Measurements from ENCODE around the gene PTPN6. TPM values are rescaled to one million over a fixed set of nuclear protein-coding genes. Genes with fewer than 3 reads are reported as not detected.

PTPN6 gene
- total RNA-seq, 1 donor from 2014 or later, result 7.0 TPM

DNA sequence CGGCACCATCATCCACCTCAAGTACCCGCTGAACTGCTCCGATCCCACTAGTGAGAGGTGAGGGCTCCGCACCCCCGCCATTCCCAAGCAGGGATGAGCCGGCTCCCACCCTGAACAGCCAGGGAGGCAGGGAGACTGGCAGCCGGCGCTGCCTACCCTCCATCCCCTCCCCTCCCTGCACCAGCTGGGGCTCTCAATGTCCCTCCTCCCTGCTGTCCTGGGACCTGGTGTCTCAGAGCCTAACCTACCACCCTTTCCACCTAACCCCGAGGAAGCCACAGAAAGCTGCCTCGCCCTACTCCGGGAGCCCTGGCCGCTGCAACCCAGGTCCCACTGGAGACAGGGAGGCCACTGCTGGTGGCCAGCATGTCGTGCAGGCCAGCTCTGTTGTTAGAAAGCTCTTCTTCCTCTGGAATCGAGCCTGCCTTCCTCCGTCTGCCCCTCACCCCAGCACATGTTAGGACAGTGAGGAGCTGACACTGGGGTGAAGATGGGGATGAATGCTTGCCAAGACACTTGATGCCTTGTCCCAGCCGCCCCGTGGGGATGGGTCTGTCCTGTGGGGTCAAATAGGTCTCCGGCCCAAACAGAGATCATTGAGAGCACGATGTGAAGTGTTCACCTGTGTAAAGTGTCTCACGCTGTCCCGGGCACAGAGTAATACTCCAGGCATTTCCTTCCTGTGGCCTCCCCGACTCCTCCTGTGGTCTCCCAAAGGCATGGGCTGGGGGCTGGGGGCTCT is 1.1 kb downstream of the PTPN6 start:
- intact Hi-C loops (cut with DNase I), result no loop called here
- peak; percentile 72 for DNase-seq (ENCODE audit: low spot score)

- no peak for DNase-seq (ENCODE audit: low spot score)
- intact Hi-C loops (cut with DNase I), result no loop called here
Measured at GRCh38 chr12:6952863-6953441, 1.8 kb downstream of the PTPN6 start.

- peak; percentile 92 for DNase-seq (ENCODE audit: low spot score)
- intact Hi-C loops (cut with DNase I), result no loop called here
Measured at GRCh38 chr12:6953442-6954315, 2.5 kb downstream of the PTPN6 start.

DNA sequence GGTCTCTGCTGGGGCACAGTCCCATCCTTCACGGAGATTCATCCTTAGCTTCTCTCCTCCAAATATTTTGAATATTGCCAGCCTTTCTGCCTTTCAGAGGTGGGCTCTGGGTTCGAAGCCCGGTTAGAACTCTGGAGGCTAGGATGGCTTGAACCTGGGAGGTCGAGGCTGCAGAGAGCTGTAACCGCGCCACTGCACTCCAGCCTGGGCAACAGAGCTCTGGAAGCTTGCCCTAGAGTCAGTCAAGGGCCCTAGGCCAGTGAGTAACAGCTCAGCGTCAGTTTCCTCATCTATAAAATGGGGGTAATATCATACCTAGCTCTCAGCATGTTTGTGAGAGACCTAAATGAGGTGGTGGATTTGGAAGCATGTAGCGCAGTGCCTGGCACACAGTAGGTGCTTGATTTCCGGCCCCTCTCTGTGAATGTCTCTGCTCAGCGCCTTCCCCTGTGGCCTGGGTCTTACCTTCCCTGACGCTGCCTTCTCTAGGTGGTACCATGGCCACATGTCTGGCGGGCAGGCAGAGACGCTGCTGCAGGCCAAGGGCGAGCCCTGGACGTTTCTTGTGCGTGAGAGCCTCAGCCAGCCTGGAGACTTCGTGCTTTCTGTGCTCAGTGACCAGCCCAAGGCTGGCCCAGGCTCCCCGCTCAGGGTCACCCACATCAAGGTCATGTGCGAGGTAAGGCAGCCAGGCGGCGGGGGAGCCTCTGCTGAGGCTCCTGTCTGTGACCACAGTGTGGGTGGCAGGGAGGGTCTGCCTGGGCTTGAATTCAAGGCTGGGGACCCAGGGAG is 3.4 kb downstream of the PTPN6 start:
- peak; percentile 70 for DNase-seq (ENCODE audit: low spot score)
- intact Hi-C loops (cut with DNase I), result no loop called here

- intact Hi-C loops (cut with DNase I), result no loop called here
- DNase-seq (ENCODE audit: low spot score), result peak; percentile 63
Measured at GRCh38 chr12:6955108-6956020, 4.2 kb downstream of the PTPN6 start.

DNA sequence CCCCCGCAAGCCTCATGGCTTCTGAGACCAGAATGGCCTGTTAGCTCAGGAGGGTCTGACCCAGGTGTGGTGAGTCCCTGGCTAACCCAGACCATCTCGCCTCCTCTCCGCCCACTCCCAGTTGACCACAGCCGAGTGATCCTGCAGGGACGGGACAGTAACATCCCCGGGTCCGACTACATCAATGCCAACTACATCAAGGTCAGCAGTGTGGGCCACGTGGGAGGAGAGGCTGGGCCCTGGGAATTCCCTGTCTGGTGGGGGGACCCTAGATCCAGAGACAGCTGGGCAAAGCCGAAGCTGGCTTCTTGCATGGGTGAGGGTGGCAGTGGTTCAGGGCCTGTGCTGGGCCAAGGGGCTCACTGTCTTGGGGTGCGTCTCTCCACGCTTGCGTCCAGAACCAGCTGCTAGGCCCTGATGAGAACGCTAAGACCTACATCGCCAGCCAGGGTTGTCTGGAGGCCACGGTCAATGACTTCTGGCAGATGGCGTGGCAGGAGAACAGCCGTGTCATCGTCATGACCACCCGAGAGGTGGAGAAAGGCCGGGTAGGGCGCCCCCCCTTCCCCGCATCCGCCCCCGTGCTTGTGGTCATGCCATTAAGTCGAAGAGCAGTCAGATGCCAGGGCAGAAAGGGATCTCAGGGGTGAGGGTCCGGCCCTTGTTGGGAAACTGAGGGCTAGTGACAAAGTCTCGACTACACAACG is 5.0 kb downstream of the PTPN6 start:
- DNase-seq (ENCODE audit: low spot score), result peak; percentile 75
- intact Hi-C loops (cut with DNase I), result no loop called here

DNA sequence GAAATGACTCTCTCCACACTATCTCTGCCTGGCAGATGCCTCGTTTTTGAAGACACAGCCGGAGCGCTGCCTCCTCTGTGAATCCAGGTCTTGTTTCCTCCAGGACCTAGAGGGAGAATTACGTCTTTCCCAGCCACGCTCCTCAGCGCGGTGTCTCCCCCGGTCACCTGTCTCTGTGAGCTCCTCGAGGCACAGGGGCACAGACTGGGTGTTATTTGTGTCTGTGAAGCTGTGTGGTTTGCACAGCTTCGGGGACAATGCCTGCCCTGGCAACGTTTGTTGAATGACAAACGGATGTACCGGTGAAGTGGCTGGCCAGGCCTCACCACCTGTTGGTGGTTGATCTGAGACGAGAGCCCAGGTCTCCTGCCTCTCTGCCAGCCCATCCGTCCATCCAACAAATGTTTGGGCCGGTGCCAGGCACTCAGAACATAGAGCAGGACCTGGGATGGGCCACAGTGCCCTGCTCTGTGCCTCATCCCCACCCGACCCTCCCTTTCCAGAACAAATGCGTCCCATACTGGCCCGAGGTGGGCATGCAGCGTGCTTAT is 6.1 kb downstream of the PTPN6 start:
- peak; percentile 71 for DNase-seq (ENCODE audit: low spot score)
- intact Hi-C loops (cut with DNase I), result no loop called here

GRCh38 chr12:6957741-6958608 is 6.8 kb downstream of the PTPN6 start:
- no peak for DNase-seq (ENCODE audit: low spot score)
- intact Hi-C loops (cut with DNase I), result no loop called here

DNA sequence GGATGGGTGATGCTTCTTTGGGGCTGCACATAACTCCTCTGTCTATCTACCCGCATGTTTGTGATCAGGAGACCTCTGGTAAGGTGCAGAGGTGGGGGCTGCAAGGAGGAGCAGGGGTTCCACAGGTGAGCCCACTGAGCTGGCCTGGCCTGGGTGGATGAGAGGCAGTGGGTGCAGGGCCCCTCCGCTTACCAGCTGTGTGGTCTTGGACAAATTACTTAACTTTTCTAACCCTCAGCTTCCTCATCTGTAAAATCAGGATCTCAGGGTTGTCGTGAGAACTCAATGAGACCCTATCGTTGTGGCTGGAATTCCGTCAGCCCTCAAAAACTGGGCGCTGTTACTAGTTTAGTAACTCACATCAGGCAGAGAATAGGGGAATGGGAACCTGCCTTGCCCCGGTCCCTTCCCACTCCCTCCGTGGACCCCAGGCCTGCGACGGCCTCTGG is 7.5 kb downstream of the PTPN6 start:
- DNase-seq (ENCODE audit: low spot score), result no peak
- intact Hi-C loops (cut with DNase I), result no loop called here

GRCh38 chr12:6959058-6959804 is 8.1 kb downstream of the PTPN6 start:
- intact Hi-C loops (cut with DNase I), result no loop called here
- no peak for DNase-seq (ENCODE audit: low spot score)

GRCh38 chr12:6959805-6960592 is 8.8 kb downstream of the PTPN6 start:
- intact Hi-C loops (cut with DNase I), result no loop called here
- no peak for DNase-seq (ENCODE audit: low spot score)

DNA sequence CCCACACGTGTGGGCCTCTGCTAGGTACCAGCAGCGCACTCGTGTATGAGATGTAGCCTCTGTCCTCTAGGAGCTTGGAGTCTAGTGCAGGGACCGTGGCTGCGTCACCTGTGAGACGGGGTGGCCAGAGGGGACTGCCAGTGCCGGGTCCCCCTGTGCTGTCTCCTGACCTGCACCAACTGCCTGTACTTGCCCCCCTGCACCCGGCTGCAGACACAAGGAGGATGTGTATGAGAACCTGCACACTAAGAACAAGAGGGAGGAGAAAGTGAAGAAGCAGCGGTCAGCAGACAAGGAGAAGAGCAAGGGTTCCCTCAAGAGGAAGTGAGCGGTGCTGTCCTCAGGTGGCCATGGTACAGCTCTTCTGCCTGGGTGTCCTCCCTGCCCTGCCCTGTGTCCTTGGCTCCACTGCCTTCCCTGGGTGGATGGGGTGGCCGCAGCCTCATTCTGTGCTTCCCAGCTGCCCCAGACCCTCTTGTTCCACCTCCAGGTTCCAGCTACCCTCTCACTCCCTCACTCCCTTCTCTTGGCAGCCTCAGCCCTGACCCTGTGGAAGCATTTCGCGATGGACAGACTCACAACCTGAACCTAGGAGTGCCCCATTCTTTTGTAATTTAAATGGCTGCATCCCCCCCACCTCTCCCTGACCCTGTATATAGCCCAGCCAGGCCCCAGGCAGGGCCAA is 9.6 kb downstream of the PTPN6 start:
- intact Hi-C loops (cut with DNase I), result no loop called here
- DNase-seq (ENCODE audit: low spot score), result no peak

DNA sequence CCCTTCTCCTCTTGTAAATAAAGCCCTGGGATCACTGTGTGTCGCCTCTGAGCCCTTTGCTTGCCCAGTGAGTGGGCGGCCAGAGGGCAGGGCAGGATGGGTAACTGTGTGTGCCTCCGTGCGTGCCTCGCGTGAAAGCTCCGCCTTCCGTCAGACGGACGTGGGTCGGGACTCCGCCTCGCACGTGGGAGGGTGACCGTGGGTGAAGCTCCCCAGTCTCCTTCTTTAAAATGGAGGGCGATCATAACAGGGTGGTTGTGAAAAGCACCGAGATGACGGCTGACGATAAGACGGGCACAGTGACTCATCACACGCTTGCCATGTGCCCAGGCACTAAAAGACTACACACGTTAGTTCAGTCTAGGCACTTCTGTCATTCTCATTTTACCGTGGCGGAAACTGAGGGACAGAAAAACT is 10.1 kb downstream of the PTPN6 start:
- intact Hi-C loops (cut with DNase I), result no loop called here

DNA sequence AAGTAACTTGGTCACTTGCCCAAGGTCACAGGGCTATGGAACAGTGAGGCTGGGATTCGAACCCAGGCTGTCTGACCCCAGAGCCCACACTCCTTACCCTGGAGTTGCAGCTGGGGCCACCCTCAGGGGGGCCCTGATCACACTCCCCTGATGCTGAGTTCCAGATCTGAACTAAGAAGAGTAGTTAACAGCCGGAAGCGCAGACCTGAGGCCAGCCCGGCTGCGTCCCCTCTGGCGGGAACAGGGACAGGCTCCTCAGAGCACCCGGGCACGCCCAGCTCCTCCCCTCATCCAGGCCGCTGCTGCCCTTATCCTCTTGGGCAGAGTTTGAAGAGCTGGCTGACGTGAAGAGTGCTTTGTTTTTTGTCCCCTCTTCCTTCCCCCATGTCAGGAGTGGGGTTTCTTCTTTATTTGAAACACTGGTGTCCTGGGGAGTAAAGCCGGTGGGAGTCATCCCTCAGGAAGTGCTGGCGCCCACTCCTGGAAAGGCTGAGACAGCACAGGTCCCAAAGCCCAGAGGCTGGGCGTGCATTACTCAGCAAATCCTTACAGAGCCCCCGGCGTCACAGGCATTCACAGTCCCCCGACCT is 10.6 kb downstream of the PTPN6 start:
- intact Hi-C loops (cut with DNase I), result no loop called here

More for the DNA sequence above, 10.1 kb downstream of the PTPN6 start:
- DNase-seq (ENCODE audit: low spot score), result peak; percentile 80

More for the DNA sequence above, 10.6 kb downstream of the PTPN6 start:
- DNase-seq (ENCODE audit: low spot score), result peak; percentile 79

Measured in cardiac septum (tissue), 1 donor.